Heart left ventricle (tissue), 13 donors: Measurements from ENCODE around the gene PARVG.

Experiments
- POLR2A ChIP-seq, 2 donors: fragments of 450-650 bp; IDR thresholded peaks; one replicate each; pipeline ENCODE4 v1.6.1; 2017; ENCODE audit warnings: antibody characterized with exemption in 2 of 2, mild to moderate bottlenecking in 2 of 2, moderate library complexity in 2 of 2
- TF ChIP-seq, protein P1 (sequence below), 12 donors: fragments of 200-600 bp; sonication (generic) in 4 of 12; IDR thresholded peaks; one replicate each; pipeline versions ENCODE4 v1.5.0 to v1.8.0; 2018 to 2022; ENCODE audit warnings: antibody characterized with exemption in 12 of 12, mild to moderate bottlenecking in 5 of 12
- donor health status: ischemic (EF 13 %, LVEDD 7.1; RV severe dilation, severe dysfunction).
- donor health status: DM: no; HTN: yes; CAD: no.
- donor health status: DM: no; HTN: no; CAD: no.
- donor health status: ischemic (EF 25% LVEDD 6.9; RV normal size, moderate dysfunction).
- donor health status: ischemic (EF 25% LVEDD 5.7; RV mildly dilated, moderate dysfunction).
- donor health status: ischemic (EF 35%, LVEDD 5.7; RV mildly dilated, moderate dysfunction).
- donor health status: nonischemic (EF 11% LVEDD 7.7; RV severe dilation, severe dysfunction).
- donor health status: DM: yes; HTN: yes; CAD: no.
- donor health status: PGD.
- donor health status: ischemic (EF 29% LVEDD 5.4; RV normal size, mild dysfunction).
- donor health status: nonischemic (EF 23%, LVEDD 6.1; RV moderate dilation, normal function).

DNA sequence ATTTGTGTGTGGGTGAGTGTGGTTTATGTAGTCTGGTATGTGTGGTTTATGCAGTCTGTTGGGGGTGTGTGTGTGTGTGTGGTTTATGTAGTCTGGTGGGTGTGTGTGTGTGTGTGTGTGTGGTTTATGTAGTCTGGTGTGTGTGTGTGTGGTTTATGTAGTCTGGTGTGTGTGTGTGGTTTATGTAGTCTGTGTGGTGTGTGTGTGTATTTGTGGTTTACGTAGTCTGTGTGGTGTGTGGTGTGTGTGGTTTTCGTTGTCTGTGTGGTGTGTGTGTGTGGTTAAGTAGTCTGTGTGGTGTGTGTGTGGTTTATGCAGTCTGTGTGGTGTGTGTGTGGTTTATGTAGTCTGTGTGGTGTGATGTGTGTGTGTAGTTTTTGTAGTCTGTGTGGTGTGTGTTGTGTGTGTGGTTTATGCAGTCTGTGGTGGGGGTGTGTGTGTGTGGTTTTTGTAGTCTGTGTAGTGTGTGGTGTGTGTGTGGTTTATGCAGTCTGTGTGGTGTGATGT, 26.2 kb upstream of the PARVG start:
- TF ChIP-seq POLR2A (IDR thresholded peaks at IDR 0.05) = no peak
- TF ChIP-seq, protein P1, sequence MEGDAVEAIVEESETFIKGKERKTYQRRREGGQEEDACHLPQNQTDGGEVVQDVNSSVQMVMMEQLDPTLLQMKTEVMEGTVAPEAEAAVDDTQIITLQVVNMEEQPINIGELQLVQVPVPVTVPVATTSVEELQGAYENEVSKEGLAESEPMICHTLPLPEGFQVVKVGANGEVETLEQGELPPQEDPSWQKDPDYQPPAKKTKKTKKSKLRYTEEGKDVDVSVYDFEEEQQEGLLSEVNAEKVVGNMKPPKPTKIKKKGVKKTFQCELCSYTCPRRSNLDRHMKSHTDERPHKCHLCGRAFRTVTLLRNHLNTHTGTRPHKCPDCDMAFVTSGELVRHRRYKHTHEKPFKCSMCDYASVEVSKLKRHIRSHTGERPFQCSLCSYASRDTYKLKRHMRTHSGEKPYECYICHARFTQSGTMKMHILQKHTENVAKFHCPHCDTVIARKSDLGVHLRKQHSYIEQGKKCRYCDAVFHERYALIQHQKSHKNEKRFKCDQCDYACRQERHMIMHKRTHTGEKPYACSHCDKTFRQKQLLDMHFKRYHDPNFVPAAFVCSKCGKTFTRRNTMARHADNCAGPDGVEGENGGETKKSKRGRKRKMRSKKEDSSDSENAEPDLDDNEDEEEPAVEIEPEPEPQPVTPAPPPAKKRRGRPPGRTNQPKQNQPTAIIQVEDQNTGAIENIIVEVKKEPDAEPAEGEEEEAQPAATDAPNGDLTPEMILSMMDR (IDR thresholded peaks at IDR 0.05) = no peak
